SK-N-SH treated with all-trans-retinoic acid at 6 μM for 48 hours (cell line): ENCODE data around the gene SETD6.
"Not testable (repeated sequence)": the region's sequence is repeated elsewhere in the genome, so short reads cannot be mapped to it uniquely, and the experiment has no call there.

ENCODE experiments used
- ATAC-seq: fragments of 200-7000 bp; cut with Tn5 transposase; 3 replicates; pipeline ENCODE4 v1.9.1; 2020; ENCODE audit warnings: mild to moderate bottlenecking, moderate library complexity
- ARNTL ChIP-seq: fragments of 450-650 bp; formaldehyde crosslinking; IDR thresholded peaks from 2 replicates; pipeline ENCODE4 v1.5.0; 2020; ENCODE audit warnings: low read depth, mild to moderate bottlenecking, moderate library complexity, borderline replicate concordance
- BACH2 ChIP-seq: fragments of 250-450 bp; sonication (Bioruptor Pico); IDR thresholded peaks from 2 replicates; pipeline ENCODE4 v1.9.0; 2021; ENCODE audit warnings: mild to moderate bottlenecking, borderline replicate concordance
- CREB5 ChIP-seq: fragments of 250-450 bp; sonication (Bioruptor Pico); IDR thresholded peaks from 2 replicates; pipeline ENCODE4 v1.5.1; 2020; ENCODE audit warnings: low read depth, mild to moderate bottlenecking, moderate library complexity
- CSRNP3 ChIP-seq: fragments of 250-450 bp; sonication (Bioruptor Pico); IDR thresholded peaks from 2 replicates; pipeline ENCODE4 v1.5.1; 2021; ENCODE audit warnings: mild to moderate bottlenecking, moderate library complexity
- ESRRG ChIP-seq: fragments of 250-450 bp; sonication (Bioruptor Pico); IDR thresholded peaks from 2 replicates; pipeline ENCODE4 v1.6.1; 2021; ENCODE audit warnings: mild to moderate bottlenecking
- GLIS3 ChIP-seq: fragments of 250-450 bp; sonication (Bioruptor Pico); IDR thresholded peaks from 2 replicates; pipeline ENCODE4 v1.5.0; 2020; ENCODE audit warnings: mild to moderate bottlenecking, moderate library complexity
- ISL1 ChIP-seq: fragments of 250-450 bp; sonication (Bioruptor Pico); IDR thresholded peaks from 2 replicates; pipeline ENCODE4 v2.1.2; 2022; ENCODE audit warnings: mild to moderate bottlenecking, moderate library complexity
- OSR1 ChIP-seq: fragments of 250-450 bp; sonication (Bioruptor Pico); IDR thresholded peaks from 2 replicates; pipeline ENCODE4 v1.8.0; 2022; ENCODE audit warnings: moderate library complexity, mild to moderate bottlenecking, inconsistent platforms
- PPARA ChIP-seq: fragments of 250-450 bp; sonication (Bioruptor Pico); IDR thresholded peaks from 2 replicates; pipeline ENCODE4 v1.5.0; 2020; ENCODE audit warnings: mild to moderate bottlenecking, borderline replicate concordance
- RARB ChIP-seq: fragments of 250-450 bp; sonication (Bioruptor Pico); IDR thresholded peaks from 2 replicates; pipeline ENCODE4 v1.8.0; 2021; ENCODE audit warnings: mild to moderate bottlenecking, moderate library complexity
- SNAI2 ChIP-seq: fragments of 250-450 bp; sonication (Bioruptor Pico); IDR thresholded peaks from 2 replicates; pipeline ENCODE4 v1.5.0; 2020; ENCODE audit warnings: mild to moderate bottlenecking, moderate library complexity
- TCF4 ChIP-seq: fragments of 250-450 bp; sonication (Bioruptor Pico); IDR thresholded peaks from 2 replicates; pipeline ENCODE4 v1.8.0; 2021; ENCODE audit warnings: mild to moderate bottlenecking, moderate library complexity, borderline replicate concordance
- TSHZ2 ChIP-seq: fragments of 250-450 bp; sonication (Bioruptor Pico); IDR thresholded peaks from 2 replicates; pipeline ENCODE4 v1.5.0; 2020; ENCODE audit warnings: mild to moderate bottlenecking, moderate library complexity
- ZFP30 ChIP-seq: fragments of 450-650 bp; formaldehyde crosslinking; IDR thresholded peaks from 2 replicates; pipeline ENCODE4 v1.5.0; 2022; ENCODE audit warnings: mild to moderate bottlenecking, moderate library complexity
- ZNF565 ChIP-seq: fragments of 450-650 bp; formaldehyde crosslinking; conservative IDR thresholded peaks from 2 replicates; pipeline ENCODE4 v1.5.0; 2020; ENCODE audit warnings: low read depth, mild to moderate bottlenecking, moderate library complexity
- ZNF70 ChIP-seq: fragments of 450-650 bp; formaldehyde crosslinking; IDR thresholded peaks from 2 replicates; pipeline ENCODE4 v1.5.0; 2020; ENCODE audit warnings: mild to moderate bottlenecking, moderate library complexity
- ZNF8 ChIP-seq: fragments of 450-650 bp; formaldehyde crosslinking; IDR thresholded peaks from 2 replicates; pipeline ENCODE4 v1.5.0; 2020; ENCODE audit warnings: mild to moderate bottlenecking, moderate library complexity
- TF ChIP-seq, protein P1 (sequence below): fragments of 250-450 bp; sonication (Bioruptor Pico); IDR thresholded peaks from 2 replicates; pipeline ENCODE4 v1.8.0; 2020; ENCODE audit warnings: mild to moderate bottlenecking, moderate library complexity, borderline replicate concordance

SETD6 gene

DNA sequence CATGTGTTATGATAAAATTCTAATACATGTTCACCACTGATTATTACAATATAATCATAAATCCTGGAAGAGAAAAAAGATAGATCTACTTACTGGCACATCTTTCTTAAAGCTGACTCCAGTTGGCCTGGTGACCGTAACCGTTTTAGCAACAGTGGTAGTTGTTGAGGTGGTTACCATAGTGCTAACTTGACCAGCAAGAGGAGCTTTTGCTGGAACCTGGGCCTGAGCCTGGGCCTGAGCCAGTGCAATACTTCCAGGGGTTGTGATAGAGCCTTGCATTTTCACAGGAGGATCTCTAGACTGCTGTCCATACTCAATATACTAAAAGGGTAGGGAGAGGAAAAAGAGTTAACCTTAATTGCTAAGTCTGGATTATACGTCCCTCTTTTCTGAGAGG, 36.2 kb downstream of the SETD6 start (continued):
- TF ChIP-seq TSHZ2 (CRISPR knock-in tag) (no peak), PPARA (CRISPR knock-in tag) (no peak), ZNF70 (CRISPR knock-in tag) (no peak), SNAI2 (CRISPR knock-in tag) (no peak), CREB5 (CRISPR knock-in tag) (no peak)

DNA sequence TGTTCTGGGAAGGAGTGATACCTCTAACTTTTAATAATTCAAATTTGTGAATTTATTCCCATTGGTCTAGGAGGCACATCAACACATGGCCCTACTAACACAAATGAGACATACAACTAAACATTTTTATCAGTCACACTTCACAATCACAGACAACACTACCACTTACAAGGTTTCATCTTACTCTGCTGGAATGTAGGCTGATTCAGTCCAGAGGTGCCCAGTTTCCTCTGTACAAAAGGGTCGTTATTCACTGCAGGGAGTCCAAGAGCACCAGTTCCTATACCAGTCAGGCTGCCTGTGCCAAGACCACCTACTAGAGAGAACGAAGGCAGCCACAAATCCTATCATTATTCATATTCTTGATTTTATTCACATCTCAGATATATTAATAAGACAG, 41.4 kb downstream of the SETD6 start:
- peak; percentile 83 for ATAC-seq
- TF ChIP-seq BACH2 (CRISPR knock-in tag) (no peak), CSRNP3 (CRISPR knock-in tag) (no peak), ZNF565 (CRISPR knock-in tag) (no peak), ARNTL (CRISPR knock-in tag) (no peak), OSR1 (no peak), ISL1 (CRISPR knock-in tag) (no peak), SNAI2 (CRISPR knock-in tag) (no peak), TCF4 (CRISPR knock-in tag) (no peak), CREB5 (CRISPR knock-in tag) (no peak), RARB (CRISPR knock-in tag) (no peak), ZNF8 (CRISPR knock-in tag) (no peak), GLIS3 (no peak)

DNA sequence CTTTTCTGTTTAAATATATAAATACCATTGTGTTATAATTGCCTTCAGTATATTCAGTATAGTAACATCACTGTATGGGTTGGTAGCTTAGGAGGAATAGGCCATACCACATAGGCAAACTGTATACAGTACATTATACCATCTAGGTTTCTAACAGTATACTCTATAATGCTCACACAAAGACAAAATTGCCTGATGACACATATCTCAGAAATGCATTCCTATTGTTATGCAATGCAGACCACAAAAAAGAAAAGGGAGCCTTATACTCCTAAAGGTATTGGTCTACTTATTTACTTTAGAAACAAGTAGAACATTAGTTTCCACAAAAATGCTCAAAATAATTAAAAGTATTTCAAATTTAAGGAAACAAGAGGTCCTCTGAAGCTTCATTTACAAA, 47.9 kb downstream of the SETD6 start:
- no peak for TF ChIP-seq ZNF8 (CRISPR knock-in tag)
- TF ChIP-seq, protein P1, sequence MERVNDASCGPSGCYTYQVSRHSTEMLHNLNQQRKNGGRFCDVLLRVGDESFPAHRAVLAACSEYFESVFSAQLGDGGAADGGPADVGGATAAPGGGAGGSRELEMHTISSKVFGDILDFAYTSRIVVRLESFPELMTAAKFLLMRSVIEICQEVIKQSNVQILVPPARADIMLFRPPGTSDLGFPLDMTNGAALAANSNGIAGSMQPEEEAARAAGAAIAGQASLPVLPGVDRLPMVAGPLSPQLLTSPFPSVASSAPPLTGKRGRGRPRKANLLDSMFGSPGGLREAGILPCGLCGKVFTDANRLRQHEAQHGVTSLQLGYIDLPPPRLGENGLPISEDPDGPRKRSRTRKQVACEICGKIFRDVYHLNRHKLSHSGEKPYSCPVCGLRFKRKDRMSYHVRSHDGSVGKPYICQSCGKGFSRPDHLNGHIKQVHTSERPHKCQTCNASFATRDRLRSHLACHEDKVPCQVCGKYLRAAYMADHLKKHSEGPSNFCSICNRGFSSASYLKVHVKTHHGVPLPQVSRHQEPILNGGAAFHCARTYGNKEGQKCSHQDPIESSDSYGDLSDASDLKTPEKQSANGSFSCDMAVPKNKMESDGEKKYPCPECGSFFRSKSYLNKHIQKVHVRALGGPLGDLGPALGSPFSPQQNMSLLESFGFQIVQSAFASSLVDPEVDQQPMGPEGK: no peak
- no peak for TF ChIP-seq PPARA (CRISPR knock-in tag)
- no peak for TF ChIP-seq CSRNP3 (CRISPR knock-in tag)
- peak; percentile 82 for ATAC-seq

- TF ChIP-seq ESRRG: no peak
- TF ChIP-seq ZFP30 (CRISPR knock-in tag): 0 out of 2 replicates have a peak, but pooled peaks have one; percentile 6
- TF ChIP-seq, all 23 proteins: peak for 1
- ATAC-seq: no peak; the same call in 2 of the 3 replicates
These were observed 48.5 kb downstream of the SETD6 start for GRCh38 chr16:58563775-58564174.

- ATAC-seq: not testable (repeated sequence)
These were observed 50.4 kb downstream of the SETD6 start for GRCh38 chr16:58565697-58566096.
